Measurements from ENCODE around the gene NT5M. TPM values are rescaled to one million over a fixed set of nuclear protein-coding genes. Genes with fewer than 3 reads are reported as not detected.

NT5M gene
- total RNA-seq, 1 donor from 2014 or later: 4.1 TPM

GRCh38 chr17:17364338-17364667, 61.1 kb downstream of the NT5M start:
- Histone ChIP-seq H3K4me2 (no peak overlapping the region), H3F3A (ENCODE audit: low read depth) (no peaks in the 10 kb centered on the region), H3K36me3 (no peaks in the 10 kb centered on the region), H3K79me2 (ENCODE audit: low read depth) (no peaks in the 10 kb centered on the region), H3K9me3 (ENCODE audit: low read depth) (no peaks in the 10 kb centered on the region), H3K4me3 (no peak overlapping the region), H3K9ac (no peak overlapping the region), H3K4me1 (no peaks in the 10 kb centered on the region), H3K27me3 (no peaks in the 10 kb centered on the region), H4K20me1 (ENCODE audit: low read depth) (no peaks in the 10 kb centered on the region), H2AFZ (replicated peaks) (no peak overlapping the region), H3K27ac (no peak overlapping the region)
- Mint-ChIP-seq H3K36me3 (no peaks in the 10 kb centered on the region), H3K4me3 (no peak overlapping the region), H3K4me1 (peaks cover 9% of the 10 kb centered on the region), H3K27me3 (ENCODE audit: insufficient read depth, low read depth) (peaks cover 3% of the 10 kb centered on the region), H3K9me3 (peaks cover 9% of the 10 kb centered on the region), H3K27ac (no peak overlapping the region)
- DNase-seq (ENCODE audit: low spot score): peak; percentile 1
- TF ChIP-seq EZH2phosphoT487 (IDR thresholded peaks at IDR 0.05) (no peak), CTCF (IDR thresholded peaks at IDR 0.05) (no peak), EZH2 (IDR thresholded peaks at IDR 0.05) (no peak)

GRCh38 chr17:17365476-17366110, 62.4 kb downstream of the NT5M start:
- no peaks in the 10 kb centered on the region for H3F3A ChIP-seq (ENCODE audit: low read depth)
- Mint-ChIP-seq H3K4me1 (peaks cover 9% of the 10 kb centered on the region), H3K27me3 (ENCODE audit: insufficient read depth, low read depth) (peaks cover 3% of the 10 kb centered on the region), H3K4me3 (no peak overlapping the region), H3K9me3 (peaks cover 3% of the 10 kb centered on the region), H3K27ac (no peak overlapping the region), H3K36me3 (no peaks in the 10 kb centered on the region)
- H3K27ac ChIP-seq: no peak overlapping the region
- no peak overlapping the region for H3K4me3 ChIP-seq
- no peaks in the 10 kb centered on the region for H3K4me1 ChIP-seq
- DNase-seq (ENCODE audit: low spot score): peak; percentile 1
- no peaks in the 10 kb centered on the region for H3K36me3 ChIP-seq
- H3K9ac ChIP-seq: no peak overlapping the region
- no peak overlapping the region for H2AFZ ChIP-seq (replicated peaks)
- H4K20me1 ChIP-seq (ENCODE audit: low read depth): no peaks in the 10 kb centered on the region
- H3K4me2 ChIP-seq: no peak overlapping the region
- no peaks in the 10 kb centered on the region for H3K79me2 ChIP-seq (ENCODE audit: low read depth)
- H3K9me3 ChIP-seq (ENCODE audit: low read depth): no peaks in the 10 kb centered on the region
- no peak for TF ChIP-seq CTCF (IDR thresholded peaks at IDR 0.05)
- TF ChIP-seq EZH2 (IDR thresholded peaks at IDR 0.05): no peak
- TF ChIP-seq EZH2phosphoT487 (IDR thresholded peaks at IDR 0.05): no peak
- H3K27me3 ChIP-seq: no peaks in the 10 kb centered on the region

DNA sequence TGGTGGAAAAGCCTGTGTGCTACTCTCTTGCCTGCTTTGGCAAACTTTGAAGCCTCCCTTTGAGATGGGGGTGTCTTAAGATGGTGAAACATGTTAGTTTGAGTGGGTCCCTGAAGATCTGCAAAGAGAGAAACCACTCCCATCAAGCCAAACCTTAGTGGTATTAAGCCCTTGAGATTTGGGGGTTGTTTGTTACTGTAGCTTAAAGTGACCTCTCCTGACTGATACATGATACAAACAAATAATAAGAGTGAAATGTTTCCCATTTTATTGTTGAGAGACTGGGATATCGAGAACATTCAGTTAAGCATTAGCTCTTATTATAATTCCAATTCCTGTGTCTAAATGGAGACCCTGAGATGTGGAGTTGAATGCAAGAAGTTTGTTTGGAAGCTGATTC, 63.1 kb downstream of the NT5M start:
- peaks cover 9% of the 10 kb centered on the region for H3K4me1 Mint-ChIP-seq
- peaks cover 2% of the 10 kb centered on the region for H3K9me3 Mint-ChIP-seq
- H3K4me2 ChIP-seq: no peak overlapping the region
- H3K27ac Mint-ChIP-seq: no peak overlapping the region
- no peak overlapping the region for H3K4me3 ChIP-seq
- no peaks in the 10 kb centered on the region for H3K4me1 ChIP-seq
- H3K79me2 ChIP-seq (ENCODE audit: low read depth): no peaks in the 10 kb centered on the region
- H3K27me3 ChIP-seq: no peaks in the 10 kb centered on the region
- H4K20me1 ChIP-seq (ENCODE audit: low read depth): no peaks in the 10 kb centered on the region
- H3K36me3 ChIP-seq: no peaks in the 10 kb centered on the region
- H3K36me3 Mint-ChIP-seq: no peaks in the 10 kb centered on the region
- no peak for TF ChIP-seq EZH2 (IDR thresholded peaks at IDR 0.05)
- TF ChIP-seq CTCF (IDR thresholded peaks at IDR 0.05): no peak
- TF ChIP-seq EZH2phosphoT487 (IDR thresholded peaks at IDR 0.05): no peak
- no peaks in the 10 kb centered on the region for H3F3A ChIP-seq (ENCODE audit: low read depth)
- no peak overlapping the region for H3K27ac ChIP-seq
- no peak overlapping the region for H3K9ac ChIP-seq
- no peak overlapping the region for H3K4me3 Mint-ChIP-seq
- no peaks in the 10 kb centered on the region for H3K9me3 ChIP-seq (ENCODE audit: low read depth)
- no peak for DNase-seq (ENCODE audit: low spot score)
- H2AFZ ChIP-seq (replicated peaks): no peak overlapping the region
- peaks cover 3% of the 10 kb centered on the region for H3K27me3 Mint-ChIP-seq (ENCODE audit: insufficient read depth, low read depth)
